HG03025 (cell line): ENCODE results near the gene LDLRAD4.

ENCODE experiments used
- ATAC-seq: cut with Tn5 transposase; IDR thresholded peaks from one replicate; pipeline ENCODE4 v1.9.1; 2021; ENCODE audit warnings: mild to moderate bottlenecking, moderate library complexity; ENCODE audit not compliant: unreplicated experiment, low FRiP score

Gene LDLRAD4

GRCh38 chr18:13537022-13537780, 318.6 kb downstream of the LDLRAD4 start:
- ATAC-seq = no peak

DNA sequence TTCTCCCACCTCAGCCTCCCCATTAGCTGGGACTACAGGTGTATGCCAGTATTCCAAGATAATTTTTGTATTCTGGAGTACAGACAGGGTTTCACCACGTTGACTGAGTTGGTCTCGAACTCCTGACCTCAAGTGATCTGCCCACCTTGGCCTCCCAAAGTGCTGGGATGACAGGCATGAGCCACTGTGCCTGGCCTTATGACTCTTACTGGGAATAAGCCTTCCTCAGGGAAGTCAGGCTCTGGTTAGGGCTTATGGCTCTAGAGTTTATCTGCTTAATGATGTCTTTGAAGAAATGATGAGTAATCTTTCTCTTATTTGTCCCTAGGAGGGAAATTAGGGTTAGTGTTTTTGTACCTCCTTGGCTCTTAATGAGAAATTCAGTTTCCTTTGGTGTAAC, 320.1 kb downstream of the LDLRAD4 start:
- ATAC-seq = no peak

DNA sequence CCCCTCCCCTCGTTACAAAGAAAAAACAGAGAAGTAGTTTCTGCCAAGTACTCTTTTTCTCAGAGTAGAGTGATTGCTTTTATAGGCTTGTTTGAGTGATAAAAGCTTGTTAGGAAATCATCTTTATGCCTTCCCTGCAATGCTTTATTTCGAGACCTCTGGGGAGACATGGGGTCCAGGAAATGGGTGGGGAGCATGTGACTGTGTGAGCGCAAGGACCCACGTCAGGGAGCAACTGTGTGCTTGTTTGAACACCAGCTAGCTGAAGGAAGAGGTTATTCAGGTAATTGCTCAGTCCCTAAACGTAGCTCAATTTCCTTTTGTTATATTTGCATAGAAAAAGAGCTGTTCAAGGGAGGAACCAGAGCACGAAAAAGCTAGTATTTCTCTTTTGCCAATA, 320.5 kb downstream of the LDLRAD4 start:
- no peak for ATAC-seq

GRCh38 chr18:13539843-13540476, 321.4 kb downstream of the LDLRAD4 start:
- ATAC-seq = no peak

- ATAC-seq = no peak
These were observed 322.1 kb downstream of the LDLRAD4 start for GRCh38 chr18:13540477-13541182.

DNA sequence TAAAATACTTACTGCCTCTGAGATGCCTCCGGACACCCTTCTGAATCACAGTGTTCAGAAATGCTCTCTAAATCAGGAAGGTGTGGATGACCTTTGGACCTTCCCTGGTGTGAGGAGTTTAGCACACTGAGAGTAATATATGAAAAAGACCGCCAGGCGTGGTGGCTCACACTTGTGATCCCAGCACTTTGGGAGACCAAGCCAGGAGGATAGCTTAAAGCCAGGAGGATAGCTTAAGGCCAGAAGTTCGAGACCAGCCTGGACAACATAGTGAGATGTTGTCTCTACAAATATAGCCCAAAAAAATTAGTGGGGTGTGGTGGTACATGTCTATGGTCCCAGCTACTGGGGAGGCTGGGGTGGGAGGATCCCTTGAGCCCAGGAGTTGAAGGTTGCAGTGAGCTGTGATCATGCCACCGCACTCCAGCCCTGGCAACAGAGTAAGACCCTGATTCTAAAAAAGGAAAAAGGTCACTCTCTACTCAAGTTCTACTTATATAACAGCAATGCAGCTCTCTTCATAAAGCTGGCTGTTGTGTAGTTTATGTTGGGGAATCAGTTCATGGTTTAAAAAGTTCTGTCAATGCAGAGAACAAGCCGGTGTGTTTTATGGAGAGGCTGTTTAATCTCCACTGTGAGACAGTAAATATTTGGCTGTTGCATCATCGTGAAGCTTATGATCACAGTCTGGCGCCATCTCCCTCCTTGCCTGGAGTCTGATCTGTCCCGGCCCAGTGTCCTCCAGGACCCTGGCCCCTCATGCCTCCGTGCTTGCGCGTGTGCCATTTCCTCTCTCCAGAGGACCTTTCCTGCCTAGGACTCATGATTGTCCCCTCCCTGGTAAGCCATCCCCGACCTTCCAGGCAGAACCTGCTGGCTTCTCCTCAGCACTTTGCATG, 323.3 kb downstream of the LDLRAD4 start:
- ATAC-seq = no peak

DNA sequence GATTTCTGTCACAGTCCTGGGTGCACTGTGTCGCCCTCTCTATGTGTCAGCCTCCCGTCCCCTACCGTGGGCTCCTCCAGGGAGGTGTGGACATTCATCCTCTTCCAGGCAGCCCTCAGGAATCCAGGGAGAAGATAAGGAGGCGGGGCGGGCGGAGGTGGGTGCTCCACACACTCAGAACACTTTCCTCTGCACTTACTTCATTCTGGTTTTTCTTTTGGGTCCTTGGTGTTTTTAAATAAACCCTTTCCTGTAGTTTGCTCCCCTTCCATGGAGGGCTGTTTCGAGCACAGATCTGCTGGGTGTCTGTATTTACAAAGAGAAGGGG, 323.9 kb downstream of the LDLRAD4 start:
- ATAC-seq = no peak

DNA sequence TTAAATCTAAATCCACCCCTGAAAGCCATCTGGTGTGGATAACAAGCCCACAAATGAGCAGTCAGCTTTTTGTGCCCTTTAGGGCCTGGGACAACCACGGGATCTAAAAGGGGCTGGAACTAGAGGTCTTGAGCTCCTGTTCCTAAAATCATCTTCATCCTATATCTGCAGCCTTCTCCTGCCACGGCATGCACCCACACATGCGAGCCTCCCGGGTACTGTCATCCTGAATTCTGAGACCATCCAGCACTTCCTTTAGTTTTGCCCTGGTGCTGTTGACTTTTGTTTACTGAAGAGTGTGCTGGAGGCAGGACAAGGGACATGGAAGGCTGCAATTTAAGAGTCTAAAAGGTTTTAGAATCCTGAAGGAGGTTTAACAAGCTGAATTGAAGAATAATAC, 324.6 kb downstream of the LDLRAD4 start:
- ATAC-seq = no peak

- ATAC-seq = no peak
These were observed 325.5 kb downstream of the LDLRAD4 start for GRCh38 chr18:13543811-13544732.

- no peak for ATAC-seq
These were observed 326.4 kb downstream of the LDLRAD4 start for GRCh38 chr18:13544953-13545352.

GRCh38 chr18:13545514-13545913, 327.0 kb downstream of the LDLRAD4 start:
- ATAC-seq = no peak

- no peak for ATAC-seq
These were observed 327.4 kb downstream of the LDLRAD4 start for GRCh38 chr18:13545955-13546354.

- ATAC-seq = no peak
These were observed 328.1 kb downstream of the LDLRAD4 start for GRCh38 chr18:13546638-13547037.

- ATAC-seq = no peak
These were observed 328.8 kb downstream of the LDLRAD4 start for GRCh38 chr18:13547347-13547746.

- no peak for ATAC-seq
These were observed 329.7 kb downstream of the LDLRAD4 start for GRCh38 chr18:13548106-13548819.

GRCh38 chr18:13548966-13549879, 330.7 kb downstream of the LDLRAD4 start:
- ATAC-seq = peak; percentile 60

- no peak for ATAC-seq
These were observed 331.3 kb downstream of the LDLRAD4 start for GRCh38 chr18:13549880-13550232.
